Endothelial cell of umbilical vein (primary cell): ENCODE results near the gene FBXL2.

Source experiments
- CTCF ChIP-seq, 2 donors: IDR thresholded peaks; 1 replicate in 1 of 2; 2 replicates in 1 of 2; pipeline ENCODE4 v1.5.1; 2011; ENCODE audit warnings: low read length in 2 of 2, mild to moderate bottlenecking in 2 of 2, moderate library complexity in 2 of 2, control low read depth in 1 of 2, inconsistent platforms in 1 of 2, low read depth in 1 of 2; ENCODE audit not compliant: insufficient read depth in 1 of 2; ENCODE audit errors: extremely low read depth in 1 of 2
- EZH2 ChIP-seq: IDR thresholded peaks from 2 replicates; pipeline ENCODE4 v1.6.1; 2012; ENCODE audit warnings: borderline replicate concordance, low read depth, mild to moderate bottlenecking, moderate library complexity, low read length, inconsistent platforms; ENCODE audit not compliant: severe bottlenecking
- FOS ChIP-seq: IDR thresholded peaks from 2 replicates; pipeline ENCODE4 v1.6.1; 2011; ENCODE audit warnings: mild to moderate bottlenecking, low read length, moderate library complexity, borderline replicate concordance; ENCODE audit not compliant: insufficient read depth
- GATA2 ChIP-seq: IDR thresholded peaks from 2 replicates; pipeline ENCODE4 v1.7.0; 2011; ENCODE audit warnings: low read depth, mild to moderate bottlenecking, moderate library complexity, mixed read lengths, low read length; ENCODE audit not compliant: insufficient read length, insufficient read depth
- JUN ChIP-seq: IDR thresholded peaks from 2 replicates; pipeline ENCODE4 v1.6.1; 2011; ENCODE audit warnings: borderline replicate concordance, low read depth; ENCODE audit not compliant: insufficient read length, insufficient read depth
- MAX ChIP-seq: IDR thresholded peaks from 2 replicates; pipeline ENCODE4 v1.6.1; 2011; ENCODE audit not compliant: insufficient read depth, insufficient read length
- MYC ChIP-seq: IDR thresholded peaks from one replicate; pipeline ENCODE4 v1.6.1; 2011; ENCODE audit warnings: mild to moderate bottlenecking, low read depth, low read length
- POLR2A ChIP-seq: IDR thresholded peaks from 2 replicates; pipeline ENCODE4 v1.6.1; 2012; ENCODE audit warnings: low read depth, mild to moderate bottlenecking, control low read depth, low read length
- POLR2AphosphoS5 ChIP-seq: IDR thresholded peaks from 2 replicates; pipeline ENCODE4 v1.6.1; 2012; ENCODE audit warnings: low read depth, mild to moderate bottlenecking, control low read depth, low read length, moderate library complexity; ENCODE audit not compliant: insufficient read depth

GRCh38 chr3:33392144-33392543, 114.9 kb downstream of the FBXL2 start:
- no peak for TF ChIP-seq POLR2A
- no peak for TF ChIP-seq CTCF (IDR thresholded peaks at IDR 0.05; ENCODE audit: extremely low read depth in 1 of 2, insufficient read depth in 1 of 2, low read depth in 1 of 2, low read length in 2 of 2)
- no peak for TF ChIP-seq EZH2
- no peak for TF ChIP-seq MAX
- no peak for TF ChIP-seq FOS
- no peak for TF ChIP-seq POLR2AphosphoS5
- TF ChIP-seq JUN: no peak
- no peak for TF ChIP-seq MYC
- no peak for TF ChIP-seq GATA2
